ENCODE measurements around the gene PARD3.

Gene PARD3

GRCh38 chr10:34824870-34825269, 9.8 kb upstream of the PARD3 start:
- Histone ChIP-seq H3K79me2 (ENCODE audit: control insufficient read depth, insufficient read depth, low read length, unreplicated experiment) (no peaks in the 10 kb centered on the region), H3K27me3 (ENCODE audit: insufficient read depth, low read length) (no peaks in the 10 kb centered on the region), H3K4me1 (ENCODE audit: control insufficient read depth, insufficient read depth, low read length, unreplicated experiment) (no peaks in the 10 kb centered on the region), H3K36me3 (ENCODE audit: insufficient read depth, low read length) (no peaks in the 10 kb centered on the region), H3K4me3 (ENCODE audit: low read depth, low read length) (no peak overlapping the region), H3K27ac (ENCODE audit: low read depth, low read length) (no peak overlapping the region), H2AFZ (ENCODE audit: low read length, unreplicated experiment) (no peak overlapping the region)

- no peaks in the 10 kb centered on the region for H3K27me3 ChIP-seq (ENCODE audit: insufficient read depth, low read length)
- H3K4me3 ChIP-seq (ENCODE audit: low read depth, low read length), result no peak overlapping the region
- no peak overlapping the region for H3K27ac ChIP-seq (ENCODE audit: low read depth, low read length)
- H3K4me1 ChIP-seq (ENCODE audit: control insufficient read depth, insufficient read depth, low read length, unreplicated experiment), result no peaks in the 10 kb centered on the region
- H2AFZ ChIP-seq (ENCODE audit: low read length, unreplicated experiment), result no peak overlapping the region
- no peaks in the 10 kb centered on the region for H3K36me3 ChIP-seq (ENCODE audit: insufficient read depth, low read length)
- no peaks in the 10 kb centered on the region for H3K79me2 ChIP-seq (ENCODE audit: control insufficient read depth, insufficient read depth, low read length, unreplicated experiment)
Measured at GRCh38 chr10:34821587-34822585, 6.8 kb upstream of the PARD3 start.

- Histone ChIP-seq H3K79me2 (ENCODE audit: control insufficient read depth, insufficient read depth, low read length, unreplicated experiment) (peaks cover 19% of the 10 kb centered on the region), H3K4me1 (ENCODE audit: control insufficient read depth, insufficient read depth, low read length, unreplicated experiment) (peaks cover 19% of the 10 kb centered on the region), H3K36me3 (ENCODE audit: insufficient read depth, low read length) (no peaks in the 10 kb centered on the region), H3K27ac (ENCODE audit: low read depth, low read length) (no peak overlapping the region), H3K4me3 (ENCODE audit: low read depth, low read length) (no peak overlapping the region), H2AFZ (ENCODE audit: low read length, unreplicated experiment) (no peak overlapping the region), H3K27me3 (ENCODE audit: insufficient read depth, low read length) (no peaks in the 10 kb centered on the region)
Measured at GRCh38 chr10:34817586-34817985, 2.5 kb upstream of the PARD3 start.

GRCh38 chr10:34817054-34817453, 2.0 kb upstream of the PARD3 start:
- Histone ChIP-seq H3K4me1 (ENCODE audit: control insufficient read depth, insufficient read depth, low read length, unreplicated experiment) (peaks cover 19% of the 10 kb centered on the region), H3K27me3 (ENCODE audit: insufficient read depth, low read length) (no peaks in the 10 kb centered on the region), H3K36me3 (ENCODE audit: insufficient read depth, low read length) (no peaks in the 10 kb centered on the region), H3K4me3 (ENCODE audit: low read depth, low read length) (no peak overlapping the region), H2AFZ (ENCODE audit: low read length, unreplicated experiment) (no peak overlapping the region), H3K27ac (ENCODE audit: low read depth, low read length) (no peak overlapping the region), H3K79me2 (ENCODE audit: control insufficient read depth, insufficient read depth, low read length, unreplicated experiment) (peaks cover 25% of the 10 kb centered on the region)

GRCh38 chr10:34816501-34817002, 1.5 kb upstream of the PARD3 start:
- H3K4me1 ChIP-seq (ENCODE audit: control insufficient read depth, insufficient read depth, low read length, unreplicated experiment), result peaks cover 19% of the 10 kb centered on the region
- no peaks in the 10 kb centered on the region for H3K36me3 ChIP-seq (ENCODE audit: insufficient read depth, low read length)
- H3K27ac ChIP-seq (ENCODE audit: low read depth, low read length), result no peak overlapping the region
- no peaks in the 10 kb centered on the region for H3K27me3 ChIP-seq (ENCODE audit: insufficient read depth, low read length)
- peak overlapping the region; percentile 26 for H2AFZ ChIP-seq (ENCODE audit: low read length, unreplicated experiment)
- H3K4me3 ChIP-seq (ENCODE audit: low read depth, low read length), result peak overlapping the region; percentile 80
- H3K79me2 ChIP-seq (ENCODE audit: control insufficient read depth, insufficient read depth, low read length, unreplicated experiment), result peaks cover 30% of the 10 kb centered on the region

- Histone ChIP-seq H3K4me1 (ENCODE audit: control insufficient read depth, insufficient read depth, low read length, unreplicated experiment) (peaks cover 19% of the 10 kb centered on the region), H3K27me3 (ENCODE audit: insufficient read depth, low read length) (no peaks in the 10 kb centered on the region), H3K27ac (ENCODE audit: low read depth, low read length) (no peak overlapping the region), H3K79me2 (ENCODE audit: control insufficient read depth, insufficient read depth, low read length, unreplicated experiment) (peaks cover 34% of the 10 kb centered on the region), H3K4me3 (ENCODE audit: low read depth, low read length) (peak overlapping the region; percentile 80), H2AFZ (ENCODE audit: low read length, unreplicated experiment) (peak overlapping the region; percentile 26), H3K36me3 (ENCODE audit: insufficient read depth, low read length) (no peaks in the 10 kb centered on the region)
Measured at GRCh38 chr10:34816085-34816496, 995 bp upstream of the PARD3 start.

- H3K4me3 ChIP-seq (ENCODE audit: low read depth, low read length), result peak overlapping the region; percentile 94
- H3K27ac ChIP-seq (ENCODE audit: low read depth, low read length), result no peak overlapping the region
- no peaks in the 10 kb centered on the region for H3K36me3 ChIP-seq (ENCODE audit: insufficient read depth, low read length)
- peaks cover 47% of the 10 kb centered on the region for H3K79me2 ChIP-seq (ENCODE audit: control insufficient read depth, insufficient read depth, low read length, unreplicated experiment)
- H3K27me3 ChIP-seq (ENCODE audit: insufficient read depth, low read length), result no peaks in the 10 kb centered on the region
- H2AFZ ChIP-seq (ENCODE audit: low read length, unreplicated experiment), result peak overlapping the region; percentile 80
- H3K4me1 ChIP-seq (ENCODE audit: control insufficient read depth, insufficient read depth, low read length, unreplicated experiment), result peaks cover 19% of the 10 kb centered on the region
Measured at GRCh38 chr10:34814913-34815184, 247 bp downstream of the PARD3 start.

GRCh38 chr10:34814223-34814912, 728 bp downstream of the PARD3 start:
- no peaks in the 10 kb centered on the region for H3K36me3 ChIP-seq (ENCODE audit: insufficient read depth, low read length)
- peak overlapping the region; percentile 94 for H3K4me3 ChIP-seq (ENCODE audit: low read depth, low read length)
- H2AFZ ChIP-seq (ENCODE audit: low read length, unreplicated experiment), result peak overlapping the region; percentile 80
- peaks cover 20% of the 10 kb centered on the region for H3K4me1 ChIP-seq (ENCODE audit: control insufficient read depth, insufficient read depth, low read length, unreplicated experiment)
- H3K27ac ChIP-seq (ENCODE audit: low read depth, low read length), result peak overlapping the region; percentile 6; the same call in 1 of the 2 replicates
- H3K27me3 ChIP-seq (ENCODE audit: insufficient read depth, low read length), result no peaks in the 10 kb centered on the region
- H3K79me2 ChIP-seq (ENCODE audit: control insufficient read depth, insufficient read depth, low read length, unreplicated experiment), result peaks cover 50% of the 10 kb centered on the region

GRCh38 chr10:34813626-34814222, 1.4 kb downstream of the PARD3 start:
- Histone ChIP-seq H3K36me3 (ENCODE audit: insufficient read depth, low read length) (no peaks in the 10 kb centered on the region), H3K4me3 (ENCODE audit: low read depth, low read length) (peak overlapping the region; percentile 94), H3K4me1 (ENCODE audit: control insufficient read depth, insufficient read depth, low read length, unreplicated experiment) (peaks cover 26% of the 10 kb centered on the region), H2AFZ (ENCODE audit: low read length, unreplicated experiment) (peak overlapping the region; percentile 80), H3K79me2 (ENCODE audit: control insufficient read depth, insufficient read depth, low read length, unreplicated experiment) (peaks cover 56% of the 10 kb centered on the region), H3K27me3 (ENCODE audit: insufficient read depth, low read length) (no peaks in the 10 kb centered on the region), H3K27ac (ENCODE audit: low read depth, low read length) (peak overlapping the region; percentile 6; the same call in 1 of the 2 replicates)

- H3K4me1 ChIP-seq (ENCODE audit: control insufficient read depth, insufficient read depth, low read length, unreplicated experiment), result peaks cover 29% of the 10 kb centered on the region
- peak overlapping the region; percentile 94; the same call in 1 of the 2 replicates for H3K4me3 ChIP-seq (ENCODE audit: low read depth, low read length)
- no peaks in the 10 kb centered on the region for H3K36me3 ChIP-seq (ENCODE audit: insufficient read depth, low read length)
- H3K27ac ChIP-seq (ENCODE audit: low read depth, low read length), result no peak overlapping the region
- H3K79me2 ChIP-seq (ENCODE audit: control insufficient read depth, insufficient read depth, low read length, unreplicated experiment), result peaks cover 64% of the 10 kb centered on the region
- H2AFZ ChIP-seq (ENCODE audit: low read length, unreplicated experiment), result no peak overlapping the region
- H3K27me3 ChIP-seq (ENCODE audit: insufficient read depth, low read length), result no peaks in the 10 kb centered on the region
Measured at GRCh38 chr10:34812771-34813170, 2.3 kb downstream of the PARD3 start.
